ENCODE data around the gene ATMIN.

GRCh38 chr16:81018496-81018895 is 17.1 kb upstream of the ATMIN start:
- TF ChIP-seq CTCF (IDR thresholded peaks at IDR 0.05) = no peak
- no peak for TF ChIP-seq EZH2 (IDR thresholded peaks at IDR 0.05)

Measured in neural progenitor cell (in vitro differentiated cells).